SK-N-SH (cell line): ENCODE measurements around the gene REC8. TPM values are rescaled to one million over a fixed set of nuclear protein-coding genes. Genes with fewer than 3 reads are reported as not detected.

Experiments
- CTCF ChIA-PET: fragments of 300-600, 350-600 bp; formaldehyde crosslinking; extraction: SDS; loops from one replicate; lab custom pipeline; 2021; lab: Yijun Ruan, JAX
- POLR2A ChIA-PET: fragments of 350-600 bp; sonication (Branson Sonifier 250); formaldehyde crosslinking; extraction: SDS; loops from one replicate; lab custom pipeline; 2020; ENCODE audit warnings: antibody characterized with exemption, inconsistent platforms; lab: Yijun Ruan, JAX
- DNase-seq: peaks from one replicate; pipeline ENCODE4 v3.0.0; 2012
- H2AFZ ChIP-seq: fragments of 200-600 bp; sonication (generic); 2 replicates; pipeline ENCODE4 v1.8.1; 2016; ENCODE audit warnings: antibody characterized with exemption, mild to moderate bottlenecking, low read depth
- H3F3A ChIP-seq: fragments of 200-600 bp; sonication (generic); replicated peaks from 2 replicates; pipeline ENCODE3; 2016; ENCODE audit warnings: antibody characterized with exemption, mild to moderate bottlenecking; ENCODE audit not compliant: insufficient read depth
- H3K27ac ChIP-seq, 2 experiments: fragments of 200-500 bp in 1 of 2; fragments of 200-600 bp in 1 of 2; sonication (Bioruptor generic) in 1 of 2; sonication (generic), shearing (Covaris generic) in 1 of 2; 2 replicates each; pipeline versions ENCODE4 v1.5.1 to v1.6.1; 2014 to 2016; ENCODE audit warnings: low read depth in 2 of 2, inconsistent platforms in 1 of 2, low read length in 1 of 2, mild to moderate bottlenecking in 1 of 2, mixed read lengths in 1 of 2
- H3K27me3 ChIP-seq: fragments of 200-600 bp; sonication (generic), shearing (Covaris generic); 2 replicates; pipeline ENCODE4 v1.6.1; 2016; ENCODE audit warnings: mixed run types; ENCODE audit not compliant: insufficient read depth
- H3K36me3 ChIP-seq, 2 experiments: fragments of 200-500 bp in 1 of 2; fragments of 200-600 bp in 1 of 2; sonication (Bioruptor generic) in 1 of 2; sonication (generic) in 1 of 2; replicated peaks in 1 of 2; 2 replicates each; pipeline versions ENCODE3 to v1.5.1; 2014 to 2016; ENCODE audit warnings: low read length in 1 of 2, mild to moderate bottlenecking in 1 of 2; ENCODE audit not compliant: insufficient read depth in 2 of 2, control insufficient read depth in 1 of 2
- H3K4me1 ChIP-seq, 2 experiments: fragments of 200-500 bp in 1 of 2; fragments of 200-600 bp in 1 of 2; sonication (Bioruptor generic) in 1 of 2; sonication (generic), shearing (Covaris generic) in 1 of 2; 2 replicates each; pipeline versions ENCODE4 v1.5.1 to v1.6.1; 2014 to 2016; ENCODE audit warnings: low read depth in 1 of 2, low read length in 1 of 2, mixed run types in 1 of 2; ENCODE audit not compliant: insufficient read depth in 2 of 2, control insufficient read depth in 1 of 2
- H3K4me2 ChIP-seq: fragments of 200-600 bp; sonication (generic), shearing (Covaris generic); 2 replicates; pipeline ENCODE4 v1.6.1; 2017; ENCODE audit warnings: mixed run types
- H3K4me3 ChIP-seq, 2 experiments: fragments of 200-500 bp in 1 of 2; fragments of 200-600 bp in 1 of 2; sonication (Bioruptor generic) in 1 of 2; sonication (generic), shearing (Covaris generic) in 1 of 2; 2 replicates each; pipeline versions ENCODE4 v1.5.1 to v1.8.1; 2014 to 2016; ENCODE audit warnings: low read depth in 2 of 2, inconsistent platforms in 1 of 2, low read length in 1 of 2, mild to moderate bottlenecking in 1 of 2, mixed read lengths in 1 of 2, moderate library complexity in 1 of 2
- H3K79me2 ChIP-seq: fragments of 200-600 bp; sonication (generic); 2 replicates; pipeline ENCODE4 v1.8.1; 2017; ENCODE audit warnings: mild to moderate bottlenecking; ENCODE audit not compliant: insufficient read depth
- H3K9ac ChIP-seq: fragments of 200-600 bp; sonication (generic); 2 replicates; pipeline ENCODE4 v1.6.1; 2017; ENCODE audit warnings: mixed run types
- H3K9me2 ChIP-seq: fragments of 200-600 bp; sonication (generic); 2 replicates; pipeline ENCODE4 v1.6.1; 2017; ENCODE audit warnings: mixed run types
- H3K9me3 ChIP-seq: fragments of 200-600 bp; sonication (generic); 2 replicates; pipeline ENCODE4 v1.6.1; 2017; ENCODE audit warnings: mixed run types, mild to moderate bottlenecking, moderate library complexity
- H4K20me1 ChIP-seq: fragments of 200-600 bp; sonication (generic); 2 replicates; pipeline ENCODE4 v1.6.1; 2017; ENCODE audit warnings: mild to moderate bottlenecking, mixed run types; ENCODE audit not compliant: insufficient read depth
- CHD2 ChIP-seq: fragments of 150-350 bp; IDR thresholded peaks from 2 replicates; pipeline ENCODE4 v1.6.1; 2018; ENCODE audit warnings: low read length; ENCODE audit not compliant: partially characterized antibody
- CTCF ChIP-seq: fragments of 200-600 bp; sonication (generic); IDR thresholded peaks from 2 replicates; pipeline ENCODE4 v1.6.1; 2017; ENCODE audit warnings: antibody characterized with exemption, mild to moderate bottlenecking, moderate library complexity
- ELF1 ChIP-seq: IDR thresholded peaks from 2 replicates; pipeline ENCODE4 v1.4.0; 2012
- EP300 ChIP-seq, 2 experiments: IDR thresholded peaks; 2 replicates each; pipeline versions ENCODE4 v1.4.0 to v1.6.1; 2012; ENCODE audit warnings: borderline replicate concordance in 1 of 2, low read depth in 1 of 2, low read length in 1 of 2
- FOXM1 ChIP-seq: IDR thresholded peaks from 2 replicates; pipeline ENCODE4 v1.4.0; 2012; ENCODE audit warnings: low read depth, mild to moderate bottlenecking
- IRF3 ChIP-seq: fragments of 150-350 bp; IDR thresholded peaks from 2 replicates; pipeline ENCODE4 v1.6.1; 2016; ENCODE audit warnings: mild to moderate bottlenecking, low read depth, low read length
- MEF2A ChIP-seq: IDR thresholded peaks from 2 replicates; pipeline ENCODE4 v1.4.0; 2012; ENCODE audit warnings: low read depth, borderline replicate concordance
- NFIC ChIP-seq: IDR thresholded peaks from 2 replicates; pipeline ENCODE4 v1.4.0; 2012; ENCODE audit warnings: borderline replicate concordance
- PBX3 ChIP-seq: IDR thresholded peaks from 2 replicates; pipeline ENCODE4; 2012
- POLR2AphosphoS5 ChIP-seq: IDR thresholded peaks from 2 replicates; pipeline ENCODE4 v1.6.1; 2012; ENCODE audit warnings: low read depth, low read length
- RAD21 ChIP-seq: IDR thresholded peaks from 2 replicates; pipeline ENCODE4 v1.6.1; 2012; ENCODE audit warnings: mild to moderate bottlenecking, low read length
- REST ChIP-seq: IDR thresholded peaks from 2 replicates; pipeline ENCODE4 v1.6.1; 2012; ENCODE audit warnings: mild to moderate bottlenecking, low read depth, low read length, moderate library complexity
- RXRA ChIP-seq: IDR thresholded peaks from 2 replicates; pipeline ENCODE4 v1.4.0; 2012; ENCODE audit warnings: low read depth, mild to moderate bottlenecking, borderline replicate concordance
- SMC3 ChIP-seq: IDR thresholded peaks from 2 replicates; pipeline ENCODE4 v1.6.1; 2012; ENCODE audit warnings: low read depth, low read length, improper control_type of control experiment
- TCF12 ChIP-seq: IDR thresholded peaks from 2 replicates; pipeline ENCODE4 v1.4.0; 2012
- USF1 ChIP-seq: IDR thresholded peaks from 2 replicates; pipeline ENCODE4 v1.4.0; 2012; ENCODE audit warnings: low read depth, borderline replicate concordance
- USF2 ChIP-seq: fragments of 150-350 bp; IDR thresholded peaks from 2 replicates; pipeline ENCODE4 v1.6.1; 2017; ENCODE audit warnings: antibody characterized with exemption, low read length, low read depth, borderline replicate concordance
- ZBTB33 ChIP-seq: IDR thresholded peaks from 2 replicates; pipeline ENCODE4 v1.4.0; 2012; ENCODE audit warnings: low read depth, borderline replicate concordance
- WGBS: methylation state at CpG from one replicate; pipeline ENCODE4 v1.1.6; 2017; ENCODE audit warnings: low lambda C conversion rate; 5-methylcytosine and 5-hydroxymethylcytosine counted together
- polyA plus RNA-seq, 3 experiments: library from polyadenylated mRNA; depleted of rRNA; stranded (reverse); fragments of >200 nt; gene quantifications; 2 replicates each; pipeline ENCODE4 v1.2.3, GENCODE V29; 2012

Gene REC8
- polyA plus RNA-seq, 1 of the 3 experiments (the other 2 are of a cell fraction) = 23.2 TPM

- no peak overlapping the region; a peak in 1 of 4 replicates for H3K27ac ChIP-seq
- H3K4me1 ChIP-seq = peaks cover 0 to 20% of the 10 kb centered on the region in 2 experiments; a peak in 2 of 4 replicates
- no peaks in the 10 kb centered on the region for H4K20me1 ChIP-seq
- TF ChIP-seq POLR2AphosphoS5 = no peak
- no peak for TF ChIP-seq ELF1
- TF ChIP-seq NFIC = no peak
- TF ChIP-seq ZBTB33 = no peak
- no peak for TF ChIP-seq FOXM1
- no peak for TF ChIP-seq EP300 (IDR thresholded peaks at IDR 0.05; ENCODE audit: borderline replicate concordance in 1 of 2, low read depth in 1 of 2, low read length in 1 of 2)
- TF ChIP-seq CHD2 = no peak
- TF ChIP-seq TCF12 = no peak
- no peak for TF ChIP-seq REST
- TF ChIP-seq RAD21 = no peak
- no peak for TF ChIP-seq USF1
- TF ChIP-seq USF2 = no peak
- TF ChIP-seq RXRA = no peak
- no peak for TF ChIP-seq IRF3
- TF ChIP-seq MEF2A = no peak
- TF ChIP-seq CTCF = no peak
- TF ChIP-seq SMC3 = no peak
- TF ChIP-seq PBX3 = no peak
- ChIA-PET CTCF (interaction anchor here (0.9 to 2.0 kb wide), 4 partner anchors 16 to 238 kb away, joined by 3 to 11 read pairs (median 3); partner anchors contain the start of genes IRF9 and TM9SF1), POLR2A (interaction anchor here (0.9 to 1.8 kb wide), 2 partner anchors 10 to 36 kb away, joined by 4 to 10 read pairs; partner anchors contain the start of genes CHMP4A and IPO4)
- H3K9me3 ChIP-seq = no peaks in the 10 kb centered on the region
- no peak overlapping the region for H3K4me3 ChIP-seq
- no peak overlapping the region for H2AFZ ChIP-seq
- peaks cover 4 to 53% of the 10 kb centered on the region in 2 experiments for H3K36me3 ChIP-seq
- H3F3A ChIP-seq = peaks cover 11% of the 10 kb centered on the region
- WGBS = 87% methylated on average over 11 of the region's 12 CpGs
- no peak overlapping the region for H3K9ac ChIP-seq
- H3K27me3 ChIP-seq = no peaks in the 10 kb centered on the region
- H3K79me2 ChIP-seq = no peaks in the 10 kb centered on the region
- DNase-seq = no peak
- H3K9me2 ChIP-seq = no peaks in the 10 kb centered on the region
- no peak overlapping the region for H3K4me2 ChIP-seq
These were observed 5.4 kb downstream of the REC8 start for GRCh38 chr14:24177041-24177825.
